Measurements from ENCODE around the gene GARIN5B. TPM values are rescaled to one million over a fixed set of nuclear protein-coding genes. Genes with fewer than 3 reads are reported as not detected.

GARIN5B gene
- not detected in 2 replicates for total RNA-seq
- total RNA-seq (2013), result not detected
- not detected in 2 replicates for polyA plus RNA-seq
- not detected in 2 replicates for polyA minus RNA-seq

GRCh38 chr19:55362990-55363716 is at the start of gene GARIN5B:
Gene GARIN5B, minus strand, starts transcription at chr19:55363260. Its CDS starts 194 bp downstream, at chr19:55363066.
- H3K4me3 Mint-ChIP-seq, result no peak within 1 kb of the TSS
- WGBS (ENCODE audit: insufficient coverage), result 93% methylated on average over 23 of the region's 27 CpGs
- TF ChIP-seq CTCF (IDR thresholded peaks at IDR 0.05) (no peak), EZH2 (IDR thresholded peaks at IDR 0.05; ENCODE audit: borderline replicate concordance, insufficient read depth, low read depth, low read length, poor library complexity, severe bottlenecking) (no peak)
- H3K9me3 ChIP-seq (ENCODE audit: control extremely low read depth in 1 of 3, control insufficient read depth in 2 of 3, insufficient read depth in 1 of 3, low read length in 2 of 3), result no peaks in the 10 kb centered on the region
- no peaks in the 10 kb centered on the region for H3K9me3 Mint-ChIP-seq (ENCODE audit: insufficient read depth)
- H4K20me1 ChIP-seq (ENCODE audit: control insufficient read depth, insufficient read depth, low read length, poor library complexity, severe bottlenecking), result no peaks in the 10 kb centered on the region
- no peaks in the 10 kb centered on the region for H3K36me3 ChIP-seq (replicated peaks in 1 of 2; ENCODE audit: control extremely low read depth in 1 of 2, control insufficient read depth in 1 of 2, extremely low read depth in 1 of 2, insufficient read depth in 2 of 2, low read length in 1 of 2)
- no peak within 1 kb of the TSS for H3K4me3 ChIP-seq (ENCODE audit: control extremely low read depth in 1 of 5, extremely low read depth in 1 of 5, insufficient read depth in 1 of 5, low read depth in 2 of 5, low read length in 4 of 5)
- H3K4me2 ChIP-seq (replicated peaks; ENCODE audit: low read depth, low read length, poor library complexity, severe bottlenecking), result no peak within 1 kb of the TSS
- peaks cover 13% of the 10 kb centered on the region for H3K27me3 Mint-ChIP-seq
- H3K9ac ChIP-seq (ENCODE audit: low read length), result no peak within 1 kb of the TSS
- ChIA-PET POLR2A (no interaction called here), CTCF (no interaction called here)
- intact Hi-C loops (cut with micrococcal nuclease), result no loop called here
- ATAC-seq (ENCODE audit: low read depth), result no peak
- DNase-seq, result no peak
- no peaks in the 10 kb centered on the region for H3K4me1 ChIP-seq (ENCODE audit: control insufficient read depth in 2 of 2, insufficient read depth in 2 of 2, low read length in 2 of 2)
- H3K27ac Mint-ChIP-seq, result no peak within 1 kb of the TSS
- H3K27ac ChIP-seq (ENCODE audit: low read length in 2 of 2), result no peak within 1 kb of the TSS
- peaks cover 0 to 14% (median 4%) of the 10 kb centered on the region in 4 experiments for H3K27me3 ChIP-seq (replicated peaks in 1 of 4; ENCODE audit: control extremely low read depth in 1 of 4, control insufficient read depth in 3 of 4, insufficient read depth in 4 of 4, low read length in 3 of 4)
- no peaks in the 10 kb centered on the region for H3K79me2 ChIP-seq (ENCODE audit: control insufficient read depth, insufficient read depth, low read length)
- H3K4me1 Mint-ChIP-seq, result no peaks in the 10 kb centered on the region
- H2AFZ ChIP-seq (ENCODE audit: insufficient read depth, low read depth, low read length, poor library complexity, severe bottlenecking), result no peak within 1 kb of the TSS

GRCh38 chr19:55410168-55410567 is 47.1 kb upstream of the GARIN5B start:
- no peaks in the 10 kb centered on the region for H3K27me3 ChIP-seq (replicated peaks in 1 of 4; ENCODE audit: control extremely low read depth in 1 of 4, control insufficient read depth in 3 of 4, insufficient read depth in 4 of 4, low read length in 3 of 4)
- 88% methylated on average over 2 of the region's 2 CpGs for WGBS (ENCODE audit: insufficient coverage)
- Mint-ChIP-seq H3K9me3 (ENCODE audit: insufficient read depth) (peaks cover 6% of the 10 kb centered on the region), H3K4me3 (no peak overlapping the region), H3K27ac (no peak overlapping the region), H3K27me3 (peaks cover 7% of the 10 kb centered on the region), H3K4me1 (peaks cover 32% of the 10 kb centered on the region)
- peaks cover 21% of the 10 kb centered on the region for H3K79me2 ChIP-seq (ENCODE audit: control insufficient read depth, insufficient read depth, low read length)
- H2AFZ ChIP-seq (ENCODE audit: insufficient read depth, low read depth, low read length, poor library complexity, severe bottlenecking), result no peak overlapping the region
- peaks cover 0 to 13% of the 10 kb centered on the region in 2 experiments for H3K36me3 ChIP-seq (replicated peaks in 1 of 2; ENCODE audit: control extremely low read depth in 1 of 2, control insufficient read depth in 1 of 2, extremely low read depth in 1 of 2, insufficient read depth in 2 of 2, low read length in 1 of 2)
- no peak overlapping the region for H3K4me3 ChIP-seq (ENCODE audit: control extremely low read depth in 1 of 5, extremely low read depth in 1 of 5, insufficient read depth in 1 of 5, low read depth in 2 of 5, low read length in 4 of 5)
- peaks cover 11 to 25% of the 10 kb centered on the region in 2 donors for H3K4me1 ChIP-seq (ENCODE audit: control insufficient read depth in 2 of 2, insufficient read depth in 2 of 2, low read length in 2 of 2)
- H4K20me1 ChIP-seq (ENCODE audit: control insufficient read depth, insufficient read depth, low read length, poor library complexity, severe bottlenecking), result peaks cover 5% of the 10 kb centered on the region
- no peak for DNase-seq
- no peak overlapping the region for H3K27ac ChIP-seq (ENCODE audit: low read length in 2 of 2)
- TF ChIP-seq EZH2 (IDR thresholded peaks at IDR 0.05; ENCODE audit: borderline replicate concordance, insufficient read depth, low read depth, low read length, poor library complexity, severe bottlenecking), result no peak
- TF ChIP-seq CTCF (IDR thresholded peaks at IDR 0.05), result no peak
- no peak overlapping the region for H3K9ac ChIP-seq (ENCODE audit: low read length)
- ATAC-seq (ENCODE audit: low read depth), result no peak
- POLR2A ChIA-PET, result no interaction called here
- intact Hi-C loops (cut with micrococcal nuclease), result no loop called here
- no peak overlapping the region for H3K4me2 ChIP-seq (replicated peaks; ENCODE audit: low read depth, low read length, poor library complexity, severe bottlenecking)
- CTCF ChIA-PET, result interaction anchor here (1.7 to 1.9 kb wide), 2 partner anchors 94 to 108 kb away, joined by 6 read pairs; no protein-coding TSS in a partner anchor
- H3K9me3 ChIP-seq (ENCODE audit: control extremely low read depth in 1 of 3, control insufficient read depth in 2 of 3, insufficient read depth in 1 of 3, low read length in 2 of 3), result peaks cover 0 to 20% (median 3%) of the 10 kb centered on the region in 3 donors

All from B cell (primary cell).